Endothelial cell of umbilical vein (primary cell): ENCODE data around the gene ENAH. TPM values are rescaled to one million over a fixed set of nuclear protein-coding genes. Genes with fewer than 3 reads are reported as not detected.

Experiments
- BruUV-seq: library from RNA; stranded (reverse); fragments of 400-500 nt; replicated peaks from 2 replicates; lab custom pipeline; 2021; lab: Mats Ljungman, UMichigan
- CTCF ChIA-PET: fragments of 300-600, 350-600 bp; sonication (Branson Sonifier 250); formaldehyde crosslinking; loops from one replicate; lab custom pipeline; 2021; ENCODE audit warnings: antibody characterized with exemption, inconsistent platforms; lab: Charles Lee
- POLR2A ChIA-PET: fragments of 300-600, 350-600 bp; sonication (Branson Sonifier 250); formaldehyde crosslinking; loops from one replicate; lab custom pipeline; 2021; ENCODE audit warnings: antibody characterized with exemption, inconsistent platforms; lab: Charles Lee
- DNase-seq: peaks from one replicate; pipeline ENCODE4 v3.0.0-alpha.2; 2011; ENCODE audit warnings: low read depth, low spot score
- FAIRE-seq: peaks from 2 replicates; lab custom pipeline; 2011; peaks lifted over from hg19 to GRCh38; lab: Jason Lieb, UNC
- H2AFZ ChIP-seq: 2 replicates; pipeline ENCODE4 v1.6.0; 2012; ENCODE audit warnings: low read depth, low read length, control low read depth, inconsistent platforms
- H3K27ac ChIP-seq: 2 replicates; pipeline ENCODE4 v1.5.1; 2011; ENCODE audit warnings: low read depth, mild to moderate bottlenecking, control low read depth, low read length, moderate library complexity; ENCODE audit not compliant: insufficient read depth
- H3K27me3 ChIP-seq, 2 experiments: 2 replicates each; pipeline versions ENCODE4 v1.6.0 to v1.6.1; 2011; ENCODE audit warnings: low read length in 2 of 2, mixed read lengths in 1 of 2; ENCODE audit not compliant: control insufficient read depth in 2 of 2, insufficient read depth in 2 of 2
- H3K36me3 ChIP-seq, 2 experiments: 2 replicates in 1 of 2; 3 replicates in 1 of 2; pipeline ENCODE4 v1.5.1; 2011; ENCODE audit warnings: low read length in 2 of 2, mild to moderate bottlenecking in 1 of 2, moderate library complexity in 1 of 2; ENCODE audit not compliant: control insufficient read depth in 2 of 2, insufficient read depth in 2 of 2; ENCODE audit errors: extremely low read depth in 1 of 2
- H3K4me1 ChIP-seq: 3 replicates; pipeline ENCODE4 v1.5.1; 2011; ENCODE audit warnings: mild to moderate bottlenecking, low read length; ENCODE audit not compliant: control insufficient read depth, insufficient read depth; ENCODE audit errors: extremely low read depth
- H3K4me2 ChIP-seq: 2 replicates; pipeline ENCODE4 v1.6.1; 2011; ENCODE audit warnings: low read length, control low read depth, mixed read lengths; ENCODE audit not compliant: insufficient read depth
- H3K4me3 ChIP-seq, 3 experiments: fragments of 200-600 bp in 1 of 3; sonication (generic), shearing (Covaris generic) in 1 of 3; replicated peaks in 1 of 3; 2 replicates each; pipeline ENCODE4 v1.5.1; 2011 to 2016; ENCODE audit warnings: control low read depth in 3 of 3, low read length in 3 of 3, mild to moderate bottlenecking in 2 of 3, inconsistent platforms in 1 of 3, low read depth in 1 of 3, moderate library complexity in 1 of 3; ENCODE audit not compliant: insufficient read depth in 1 of 3
- H3K79me2 ChIP-seq: 2 replicates; pipeline ENCODE4 v1.6.0; 2012; ENCODE audit warnings: low read length, inconsistent platforms; ENCODE audit not compliant: control insufficient read depth, insufficient read depth
- H3K9ac ChIP-seq: replicated peaks from 2 replicates; pipeline ENCODE3; 2011; ENCODE audit warnings: low read length, control low read depth; ENCODE audit not compliant: insufficient read depth; ENCODE audit errors: extremely low read depth
- H3K9me1 ChIP-seq: replicated peaks from 3 replicates; pipeline ENCODE4 v1.6.0; 2011; ENCODE audit warnings: mild to moderate bottlenecking, low read length; ENCODE audit not compliant: control insufficient read depth, insufficient read depth; ENCODE audit errors: extremely low read depth
- H3K9me3 ChIP-seq: replicated peaks from 2 replicates; pipeline ENCODE4 v1.5.1; 2012; ENCODE audit warnings: low read length, inconsistent platforms; ENCODE audit not compliant: control insufficient read depth, insufficient read depth
- H4K20me1 ChIP-seq: replicated peaks from 2 replicates; pipeline ENCODE3; 2011; ENCODE audit warnings: mild to moderate bottlenecking, low read length; ENCODE audit not compliant: control insufficient read depth, insufficient read depth; ENCODE audit errors: extremely low read depth
- CTCF ChIP-seq, 2 donors: IDR thresholded peaks; 1 replicate in 1 of 2; 2 replicates in 1 of 2; pipeline ENCODE4 v1.5.1; 2011; ENCODE audit warnings: low read length in 2 of 2, mild to moderate bottlenecking in 2 of 2, moderate library complexity in 2 of 2, control low read depth in 1 of 2, inconsistent platforms in 1 of 2, low read depth in 1 of 2; ENCODE audit not compliant: insufficient read depth in 1 of 2; ENCODE audit errors: extremely low read depth in 1 of 2
- FOS ChIP-seq: IDR thresholded peaks from 2 replicates; pipeline ENCODE4 v1.6.1; 2011; ENCODE audit warnings: mild to moderate bottlenecking, low read length, moderate library complexity, borderline replicate concordance; ENCODE audit not compliant: insufficient read depth
- JUN ChIP-seq: IDR thresholded peaks from 2 replicates; pipeline ENCODE4 v1.6.1; 2011; ENCODE audit warnings: borderline replicate concordance, low read depth; ENCODE audit not compliant: insufficient read length, insufficient read depth
- dilution Hi-C: fragments of 300-500 bp; cut with MboI; formaldehyde crosslinking; loops from one replicate; pipeline ENCODE4 v1.15.0; 2019; ENCODE audit warnings: low sequenced_read_pairs; ENCODE audit not compliant: extremely low pct_ligation_motif_present
- intact Hi-C: fragments of 100-400 bp; cut with micrococcal nuclease; formaldehyde crosslinking; loops from one replicate; pipeline ENCODE4 v1.10.0; 2022
- polyA plus RNA-seq, 4 experiments: library from polyadenylated mRNA; depleted of rRNA in 3 of 4; stranded (reverse) in 3 of 4; unstranded in 1 of 4; fragments of >200 nt; gene quantifications; 2 replicates each; pipeline versions ENCODE4 v1.2.1 to v1.2.3, GENCODE V29; 2011 to 2012; ENCODE audit warnings: missing spikeins in 1 of 4
- total RNA-seq: library from RNA; stranded (reverse); gene quantifications from 2 replicates; pipeline ENCODE4 v1.2.3, GENCODE V29; 2021

ENAH gene
- total and polyA plus RNA-seq, 2 donors (not counting 3 experiments of a cell fraction or from before 2014, with no cell fraction given): 19.9 to 95.6 TPM

- ChIA-PET CTCF (interaction anchor here (0.5 to 3.6 kb wide), 28 partner anchors 9 to 506 kb away, joined by 3 to 81 read pairs (median 5); partner anchors contain the start of genes EPHX1 and SRP9), POLR2A (no interaction called here)
- no peaks in the 10 kb centered on the region for H3K9me3 ChIP-seq
- TF ChIP-seq FOS (no peak), CTCF (IDR thresholded peaks at IDR 0.05; ENCODE audit: extremely low read depth in 1 of 2, insufficient read depth in 1 of 2, low read depth in 1 of 2, low read length in 2 of 2) (peak; percentile 86), JUN (no peak)
- no peak overlapping the region for H3K27ac ChIP-seq
- dilution Hi-C loops (no loop called here), intact Hi-C loops (loop anchor here (1.0 to 5.0 kb wide), 2 partner anchors 171 to 291 kb away; partner anchors contain the start of gene ENAH)
- DNase-seq (peak; percentile 54), FAIRE-seq (peak; percentile 52)
- H3K9ac ChIP-seq: no peak overlapping the region
- no peaks in the 10 kb centered on the region for H3K79me2 ChIP-seq
- H3K27me3 ChIP-seq: no peaks in the 10 kb centered on the region
- H4K20me1 ChIP-seq: no peaks in the 10 kb centered on the region
- H3K4me3 ChIP-seq: no peak overlapping the region
- no peaks in the 10 kb centered on the region for H3K4me1 ChIP-seq
- no TSS peak for BruUV-seq
- H2AFZ ChIP-seq: no peak overlapping the region
- H3K36me3 ChIP-seq: no peaks in the 10 kb centered on the region
- no peaks in the 10 kb centered on the region for H3K9me1 ChIP-seq
- no peak overlapping the region for H3K4me2 ChIP-seq
Observed at GRCh38 chr1:225480825-225481434, 172.0 kb downstream of the ENAH start.
